Measurements from ENCODE around the gene MARCHF7. TPM values are rescaled to one million over a fixed set of nuclear protein-coding genes. Genes with fewer than 3 reads are reported as not detected.

The MARCHF7 gene
- total RNA-seq, 4 donors from 2014 or later: 95.7 to 139 (median 108) TPM

GRCh38 chr2:159748089-159748488, 35.8 kb downstream of the MARCHF7 start:
- DNase-seq (ENCODE audit: low spot score in 2 of 2): no peak
- WGBS, 2 donors: 96 to 98% methylated on average over 9 of the region's 9 CpGs
- TF ChIP-seq CTCF (IDR thresholded peaks at IDR 0.05) (no peak), POLR2A (IDR thresholded peaks at IDR 0.05) (no peak)
- H3K4me3 ChIP-seq (ENCODE audit: low read depth, poor library complexity, severe bottlenecking): no peak overlapping the region
- intact Hi-C loops (cut with DNase I; ENCODE audit: low total_unique reads): no loop called here

GRCh38 chr2:159750873-159751272, 38.6 kb downstream of the MARCHF7 start:
- WGBS, 2 donors: 92 to 94% methylated on average over 1 of the region's 1 CpG
- intact Hi-C loops (cut with DNase I; ENCODE audit: low total_unique reads): no loop called here
- TF ChIP-seq POLR2A (IDR thresholded peaks at IDR 0.05): no peak
- TF ChIP-seq CTCF (IDR thresholded peaks at IDR 0.05): no peak

GRCh38 chr2:159753797-159754196, 41.5 kb downstream of the MARCHF7 start:
- DNase-seq (ENCODE audit: low spot score in 2 of 2): no peak
- H3K4me3 ChIP-seq (ENCODE audit: low read depth, poor library complexity, severe bottlenecking): no peak overlapping the region
- TF ChIP-seq POLR2A (IDR thresholded peaks at IDR 0.05) (no peak), CTCF (IDR thresholded peaks at IDR 0.05) (no peak)
- 78 to 83% methylated on average over 4 of the region's 4 CpGs for WGBS, 2 donors
- intact Hi-C loops (cut with DNase I; ENCODE audit: low total_unique reads): no loop called here

More at GRCh38 chr2:159750873-159751272, 38.6 kb downstream of the MARCHF7 start:
- no peak overlapping the region for H3K4me3 ChIP-seq (ENCODE audit: low read depth, poor library complexity, severe bottlenecking)
- DNase-seq (ENCODE audit: low spot score in 2 of 2): no peak

GRCh38 chr2:159755014-159755413, 42.7 kb downstream of the MARCHF7 start:
- intact Hi-C loops (cut with DNase I; ENCODE audit: low total_unique reads): no loop called here
- H3K4me3 ChIP-seq (ENCODE audit: low read depth, poor library complexity, severe bottlenecking): no peak overlapping the region
- TF ChIP-seq CTCF (IDR thresholded peaks at IDR 0.05) (no peak), POLR2A (IDR thresholded peaks at IDR 0.05) (no peak)
- WGBS, 2 donors: 93 to 95% methylated on average over 2 of the region's 2 CpGs
- no peak for DNase-seq (ENCODE audit: low spot score in 2 of 2)

- no peak for DNase-seq (ENCODE audit: low spot score in 2 of 2)
- intact Hi-C loops (cut with DNase I; ENCODE audit: low total_unique reads): no loop called here
- no peak overlapping the region for H3K4me3 ChIP-seq (ENCODE audit: low read depth, poor library complexity, severe bottlenecking)
- TF ChIP-seq CTCF (IDR thresholded peaks at IDR 0.05): no peak
- TF ChIP-seq POLR2A (IDR thresholded peaks at IDR 0.05): no peak
Measured at GRCh38 chr2:159755788-159756187, 43.5 kb downstream of the MARCHF7 start.

- 58 to 78% methylated on average over 1 of the region's 1 CpG for WGBS, 2 donors
- no peak for DNase-seq (ENCODE audit: low spot score in 2 of 2)
- TF ChIP-seq CTCF (IDR thresholded peaks at IDR 0.05) (no peak), POLR2A (IDR thresholded peaks at IDR 0.05) (no peak)
- intact Hi-C loops (cut with DNase I; ENCODE audit: low total_unique reads): no loop called here
- H3K4me3 ChIP-seq (ENCODE audit: low read depth, poor library complexity, severe bottlenecking): no peak overlapping the region
Measured at GRCh38 chr2:159758239-159758638, 45.9 kb downstream of the MARCHF7 start.
